Fibroblast of lung (primary cell): ENCODE measurements around the gene BABAM2.

Experiments
- CTCF ChIP-seq, 2 donors: IDR thresholded peaks in 1 of 2; conservative IDR thresholded peaks in 1 of 2; 1 replicate in 1 of 2; 2 replicates in 1 of 2; pipeline ENCODE4 v1.5.1; 2011 to 2012; ENCODE audit warnings: low read length in 2 of 2, control low read depth in 1 of 2, inconsistent platforms in 1 of 2, low read depth in 1 of 2, mild to moderate bottlenecking in 1 of 2
- EZH2 ChIP-seq: IDR thresholded peaks from 2 replicates; pipeline ENCODE4 v1.5.1; 2012; ENCODE audit warnings: low read length, control low read depth, mild to moderate bottlenecking; ENCODE audit errors: missing control alignments

- TF ChIP-seq EZH2 (no peak), CTCF (conservative IDR thresholded peaks at IDR 0.05 in 1 of 2, IDR thresholded peaks at IDR 0.05 in 1 of 2; ENCODE audit: low read depth in 1 of 2, low read length in 2 of 2) (no peak)
These were observed 177.6 kb downstream of the BABAM2 start for GRCh38 chr2:28068088-28068487.
